Measurements from ENCODE around the gene TMED9. TPM values are rescaled to one million over a fixed set of nuclear protein-coding genes. Genes with fewer than 3 reads are reported as not detected.

The TMED9 gene
- total RNA-seq, 4 donors from 2014 or later = 24.3 to 67.2 (median 37.3) TPM

GRCh38 chr5:177594071-177594470 lies 2.1 kb downstream of the TMED9 start:
- TF ChIP-seq CTCF (IDR thresholded peaks at IDR 0.05 in 4 of 5, conservative IDR thresholded peaks at IDR 0.05 in 1 of 5) (no peak), POLR2A (IDR thresholded peaks at IDR 0.05) (no peak)
- in situ Hi-C loops (cut with MboI; ENCODE audit: low sequenced_read_pairs in 4 of 4) = no loop called here
- intact Hi-C loops (cut with DNase I; ENCODE audit: low total_unique reads) = loop anchor here (10.0 kb wide), 1 partner anchor 561 kb away; the partner anchor contains the start of gene NHP2

GRCh38 chr5:177595026-177595585 lies 3.1 kb downstream of the TMED9 start:
- in situ Hi-C loops (cut with MboI; ENCODE audit: low sequenced_read_pairs in 4 of 4) = no loop called here
- no peak for DNase-seq
- intact Hi-C loops (cut with DNase I; ENCODE audit: low total_unique reads) = loop anchor here (10.0 kb wide), 1 partner anchor 560 kb away; the partner anchor contains the start of gene NHP2

More at GRCh38 chr5:177594071-177594470, 2.1 kb downstream of the TMED9 start:
- ATAC-seq (no peak), DNase-seq (no peak)
- no peaks in the 10 kb centered on the region for H3K9me3 ChIP-seq
- H3K27ac ChIP-seq = no peak overlapping the region
- H3K4me1 ChIP-seq = peaks cover 11 to 15% of the 10 kb centered on the region in 2 donors
- peaks cover 0 to under 1% (median 0%) of the 10 kb centered on the region in 3 donors for H3K27me3 ChIP-seq
- peaks cover 0 to 35% of the 10 kb centered on the region in 2 donors for H3K36me3 ChIP-seq
- no peak overlapping the region for H3K4me3 ChIP-seq

GRCh38 chr5:177595991-177596774 lies 4.2 kb downstream of the TMED9 start:
- in situ Hi-C loops (cut with MboI; ENCODE audit: low sequenced_read_pairs in 4 of 4) (no loop called here), intact Hi-C loops (cut with DNase I; ENCODE audit: low total_unique reads) (loop anchor here (10.0 kb wide), 1 partner anchor 559 kb away; the partner anchor contains the start of gene NHP2)
- TF ChIP-seq POLR2A (IDR thresholded peaks at IDR 0.05) = no peak
- no peak for TF ChIP-seq CTCF (IDR thresholded peaks at IDR 0.05 in 4 of 5, conservative IDR thresholded peaks at IDR 0.05 in 1 of 5)
- Histone ChIP-seq H3K27me3 (no peaks in the 10 kb centered on the region), H3K4me1 (peaks cover 19 to 23% of the 10 kb centered on the region in 2 donors), H3K9me3 (no peaks in the 10 kb centered on the region), H3K4me3 (no peak overlapping the region), H3K36me3 (peaks cover 0 to 35% of the 10 kb centered on the region in 2 donors), H3K27ac (no peak overlapping the region)
- ATAC-seq (no peak), DNase-seq (no peak)

More at GRCh38 chr5:177595026-177595585, 3.1 kb downstream of the TMED9 start:
- Histone ChIP-seq H3K4me3 (no peak overlapping the region), H3K36me3 (peaks cover 0 to 35% of the 10 kb centered on the region in 2 donors), H3K9me3 (no peaks in the 10 kb centered on the region), H3K27me3 (no peaks in the 10 kb centered on the region), H3K27ac (no peak overlapping the region), H3K4me1 (peaks cover 11 to 15% of the 10 kb centered on the region in 2 donors)
- ATAC-seq = no peak
- TF ChIP-seq CTCF (IDR thresholded peaks at IDR 0.05 in 4 of 5, conservative IDR thresholded peaks at IDR 0.05 in 1 of 5) (no peak), POLR2A (IDR thresholded peaks at IDR 0.05) (no peak)

- peaks cover 24 to 25% of the 10 kb centered on the region in 2 donors for H3K4me1 ChIP-seq
- H3K36me3 ChIP-seq = peaks cover 0 to 35% of the 10 kb centered on the region in 2 donors
- in situ Hi-C loops (cut with MboI; ENCODE audit: low sequenced_read_pairs in 4 of 4) (no loop called here), intact Hi-C loops (cut with DNase I; ENCODE audit: low total_unique reads) (loop anchor here (10.0 kb wide), 1 partner anchor 558 kb away; the partner anchor contains the start of gene NHP2)
- H3K4me3 ChIP-seq = no peak overlapping the region
- TF ChIP-seq CTCF (IDR thresholded peaks at IDR 0.05 in 4 of 5, conservative IDR thresholded peaks at IDR 0.05 in 1 of 5) (no peak), POLR2A (IDR thresholded peaks at IDR 0.05) (no peak)
- ATAC-seq = no peak
- no peaks in the 10 kb centered on the region for H3K27me3 ChIP-seq
- no peak for DNase-seq
- no peaks in the 10 kb centered on the region for H3K9me3 ChIP-seq
- H3K27ac ChIP-seq = no peak overlapping the region
Measured at GRCh38 chr5:177596775-177597238, 4.8 kb downstream of the TMED9 start.
